ENCODE results near the gene GRPEL1.

- TF ChIP-seq CTCF (IDR thresholded peaks at IDR 0.05; ENCODE audit: low read depth, low read length, poor library complexity, severe bottlenecking) (no peak), EZH2phosphoT487 (IDR thresholded peaks at IDR 0.05; ENCODE audit: borderline replicate concordance, low read length) (no peak)
Observed at GRCh38 chr4:7030856-7031255, 37.0 kb downstream of the GRPEL1 start.
